ENCODE results near the gene CCDC69. TPM values are rescaled to one million over a fixed set of nuclear protein-coding genes. Genes with fewer than 3 reads are reported as not detected.
"Not testable (repeated sequence)": the region's sequence is repeated elsewhere in the genome, so short reads cannot be mapped to it uniquely, and the experiment has no call there.

Gene CCDC69
- total RNA-seq, 1 experiment from 2014 or later = 241 TPM

- Histone ChIP-seq H3K9me3 (ENCODE audit: low read length) (no peaks in the 10 kb centered on the region), H3K79me2 (ENCODE audit: low read length) (peaks cover 84% of the 10 kb centered on the region), H3K9me2 (replicated peaks; ENCODE audit: insufficient read depth, low read length) (no peaks in the 10 kb centered on the region), H3K4me1 (ENCODE audit: low read length) (peaks cover 47% of the 10 kb centered on the region), H4K20me1 (ENCODE audit: insufficient read depth, low read depth, low read length) (peaks cover 23% of the 10 kb centered on the region), H3K27ac (ENCODE audit: low read length) (peak overlapping the region; percentile 87; the same call in 1 of the 2 replicates), H3K4me3 (ENCODE audit: low read length) (no peak overlapping the region), H3K4me2 (ENCODE audit: low read depth, low read length, poor library complexity, severe bottlenecking) (no peak overlapping the region), H2AFZ (ENCODE audit: low read length) (no peak overlapping the region), H3K9ac (ENCODE audit: low read length) (no peak overlapping the region), H3K27me3 (ENCODE audit: low read length) (no peaks in the 10 kb centered on the region), H3K36me3 (ENCODE audit: insufficient read depth, low read length) (peaks cover 25% of the 10 kb centered on the region; the same call in 1 of the 2 replicates)
- no peak for DNase-seq
Observed at GRCh38 chr5:151258201-151258611, 34.3 kb upstream of the CCDC69 start.

DNA sequence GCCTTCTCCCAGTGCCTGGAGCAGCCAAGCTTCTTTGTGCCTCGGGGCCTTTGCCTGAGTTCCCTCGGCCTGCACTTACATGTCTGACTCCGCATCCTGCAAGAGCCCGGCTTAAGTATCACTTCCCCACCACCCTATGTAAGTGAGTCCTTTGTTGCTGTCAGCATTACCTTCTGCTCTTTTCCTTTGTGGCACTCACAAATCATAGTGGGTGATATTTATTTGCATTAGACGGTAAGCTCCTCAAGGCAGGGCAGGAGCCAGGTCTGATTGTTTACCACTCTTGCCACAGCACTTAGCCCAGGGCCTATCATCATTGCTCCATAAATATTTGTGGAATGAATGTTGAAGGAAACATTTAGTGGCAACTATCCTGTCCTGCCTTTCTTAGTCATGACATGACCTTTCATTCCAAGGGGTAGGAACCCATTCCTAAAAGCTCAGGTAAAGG is 33.9 kb upstream of the CCDC69 start:
- Histone ChIP-seq H2AFZ (ENCODE audit: low read length) (no peak overlapping the region), H3K4me1 (ENCODE audit: low read length) (peaks cover 47% of the 10 kb centered on the region), H3K79me2 (ENCODE audit: low read length) (peaks cover 84% of the 10 kb centered on the region), H3K27ac (ENCODE audit: low read length) (peak overlapping the region; percentile 87), H3K9me2 (replicated peaks; ENCODE audit: insufficient read depth, low read length) (no peaks in the 10 kb centered on the region), H3K4me3 (ENCODE audit: low read length) (no peak overlapping the region), H3K4me2 (ENCODE audit: low read depth, low read length, poor library complexity, severe bottlenecking) (peak overlapping the region; percentile 89), H3K9ac (ENCODE audit: low read length) (peak overlapping the region; percentile 5; the same call in 1 of the 2 replicates), H4K20me1 (ENCODE audit: insufficient read depth, low read depth, low read length) (peaks cover 24% of the 10 kb centered on the region), H3K36me3 (ENCODE audit: insufficient read depth, low read length) (peaks cover 24% of the 10 kb centered on the region; the same call in 1 of the 2 replicates), H3K9me3 (ENCODE audit: low read length) (no peaks in the 10 kb centered on the region), H3K27me3 (ENCODE audit: low read length) (no peaks in the 10 kb centered on the region)
- peak; percentile 62 for DNase-seq

- Histone ChIP-seq H3K9me2 (replicated peaks; ENCODE audit: insufficient read depth, low read length) (no peaks in the 10 kb centered on the region), H3K9ac (ENCODE audit: low read length) (peak overlapping the region; percentile 89), H3K9me3 (ENCODE audit: low read length) (no peaks in the 10 kb centered on the region), H4K20me1 (ENCODE audit: insufficient read depth, low read depth, low read length) (peaks cover 24% of the 10 kb centered on the region), H3K4me3 (ENCODE audit: low read length) (peak overlapping the region; percentile 83), H3K27ac (ENCODE audit: low read length) (peak overlapping the region; percentile 87), H3K4me1 (ENCODE audit: low read length) (peaks cover 64% of the 10 kb centered on the region), H3K36me3 (ENCODE audit: insufficient read depth, low read length) (peaks cover 10% of the 10 kb centered on the region; the same call in 1 of the 2 replicates), H3K79me2 (ENCODE audit: low read length) (peaks cover 73% of the 10 kb centered on the region), H3K27me3 (ENCODE audit: low read length) (no peaks in the 10 kb centered on the region), H2AFZ (ENCODE audit: low read length) (no peak overlapping the region), H3K4me2 (ENCODE audit: low read depth, low read length, poor library complexity, severe bottlenecking) (peak overlapping the region; percentile 89)
- DNase-seq = peak; percentile 91
Observed at GRCh38 chr5:151255621-151256286, 31.9 kb upstream of the CCDC69 start.

DNA sequence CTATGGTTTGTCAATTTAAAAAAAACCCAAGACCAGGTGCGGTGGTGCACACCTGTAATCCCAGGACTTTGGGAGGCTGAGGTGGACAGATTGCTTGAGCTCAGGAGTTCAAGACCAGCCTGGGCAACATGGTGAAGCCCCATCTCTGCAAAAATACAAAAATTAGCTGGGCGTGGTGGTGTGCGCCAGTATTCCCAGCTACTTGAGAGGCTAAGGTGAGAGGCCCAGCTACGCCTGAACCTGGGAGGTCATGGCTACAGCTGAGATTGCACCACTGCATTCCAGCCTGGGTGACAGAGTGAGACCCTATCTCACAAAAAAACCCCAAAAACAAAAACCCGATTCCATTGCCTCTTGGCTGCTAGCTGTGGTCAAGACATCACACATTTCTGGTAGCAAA is 31.1 kb upstream of the CCDC69 start:
- not testable (repeated sequence) for H3K9me3 ChIP-seq (ENCODE audit: low read length); DNase-seq; H3K9me2 ChIP-seq (replicated peaks; ENCODE audit: insufficient read depth, low read length); H3K27me3 ChIP-seq (ENCODE audit: low read length); H3K36me3 ChIP-seq (ENCODE audit: insufficient read depth, low read length); H2AFZ ChIP-seq (ENCODE audit: low read length)
- H3K4me3 ChIP-seq (ENCODE audit: low read length) = peak overlapping the region; percentile 83
- peak overlapping the region; percentile 89 for H3K4me2 ChIP-seq (ENCODE audit: low read depth, low read length, poor library complexity, severe bottlenecking)
- H3K9ac ChIP-seq (ENCODE audit: low read length) = peak overlapping the region; percentile 89
- H3K79me2 ChIP-seq (ENCODE audit: low read length) = peaks cover 70% of the 10 kb centered on the region
- peaks cover 65% of the 10 kb centered on the region for H3K4me1 ChIP-seq (ENCODE audit: low read length)
- H3K27ac ChIP-seq (ENCODE audit: low read length) = peak overlapping the region; percentile 87
- peaks cover 24% of the 10 kb centered on the region for H4K20me1 ChIP-seq (ENCODE audit: insufficient read depth, low read depth, low read length)

GRCh38 chr5:151254556-151254955 is 30.7 kb upstream of the CCDC69 start:
- Histone ChIP-seq H3K4me1 (ENCODE audit: low read length) (peaks cover 65% of the 10 kb centered on the region), H3K9me3 (ENCODE audit: low read length) (no peaks in the 10 kb centered on the region), H3K4me3 (ENCODE audit: low read length) (peak overlapping the region; percentile 83), H2AFZ (ENCODE audit: low read length) (no peak overlapping the region), H3K36me3 (ENCODE audit: insufficient read depth, low read length) (peaks cover 5% of the 10 kb centered on the region; the same call in 1 of the 2 replicates), H3K27me3 (ENCODE audit: low read length) (no peaks in the 10 kb centered on the region), H3K79me2 (ENCODE audit: low read length) (peaks cover 66% of the 10 kb centered on the region), H4K20me1 (ENCODE audit: insufficient read depth, low read depth, low read length) (peaks cover 22% of the 10 kb centered on the region), H3K27ac (ENCODE audit: low read length) (peak overlapping the region; percentile 87), H3K9me2 (replicated peaks; ENCODE audit: insufficient read depth, low read length) (no peaks in the 10 kb centered on the region), H3K4me2 (ENCODE audit: low read depth, low read length, poor library complexity, severe bottlenecking) (peak overlapping the region; percentile 89), H3K9ac (ENCODE audit: low read length) (peak overlapping the region; percentile 89)
- DNase-seq = no peak

DNA sequence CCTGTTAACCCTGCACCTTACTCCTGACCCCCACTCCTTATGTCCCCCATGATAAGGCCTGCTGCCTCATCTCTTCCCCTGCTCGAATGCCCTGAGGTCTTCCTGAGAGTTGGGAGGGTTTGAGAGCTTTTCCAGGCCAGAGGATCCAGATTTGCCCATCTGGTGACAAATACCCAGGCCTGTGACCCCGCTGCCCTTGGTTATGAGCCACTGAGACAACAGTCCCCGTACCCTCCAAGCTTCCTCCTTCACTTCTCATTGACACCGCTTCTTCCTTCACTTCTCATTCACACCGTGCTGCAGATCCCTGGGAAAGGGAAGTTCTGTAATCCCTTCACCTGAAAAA is 29.7 kb upstream of the CCDC69 start:
- Histone ChIP-seq H2AFZ (ENCODE audit: low read length) (no peak overlapping the region), H4K20me1 (ENCODE audit: insufficient read depth, low read depth, low read length) (peaks cover 14% of the 10 kb centered on the region), H3K27ac (ENCODE audit: low read length) (peak overlapping the region; percentile 87), H3K4me3 (ENCODE audit: low read length) (peak overlapping the region; percentile 83), H3K79me2 (ENCODE audit: low read length) (peaks cover 56% of the 10 kb centered on the region), H3K4me2 (ENCODE audit: low read depth, low read length, poor library complexity, severe bottlenecking) (peak overlapping the region; percentile 89), H3K36me3 (ENCODE audit: insufficient read depth, low read length) (no peaks in the 10 kb centered on the region; the same call in 1 of the 2 replicates), H3K4me1 (ENCODE audit: low read length) (peaks cover 65% of the 10 kb centered on the region), H3K27me3 (ENCODE audit: low read length) (no peaks in the 10 kb centered on the region), H3K9me2 (replicated peaks; ENCODE audit: insufficient read depth, low read length) (no peaks in the 10 kb centered on the region), H3K9me3 (ENCODE audit: low read length) (no peaks in the 10 kb centered on the region), H3K9ac (ENCODE audit: low read length) (peak overlapping the region; percentile 89)
- DNase-seq = peak; percentile 57

GRCh38 chr5:151252762-151253604 is 29.1 kb upstream of the CCDC69 start, which contains the start of gene GM2A:
Gene GM2A, plus strand, starts transcription at chr5:151253185. Its CDS starts 32 bp downstream, at chr5:151253217.
- Histone ChIP-seq H3K27me3 (ENCODE audit: low read length) (no peaks in the 10 kb centered on the region), H3K27ac (ENCODE audit: low read length) (peak within 1 kb of the TSS; percentile 87), H2AFZ (ENCODE audit: low read length) (peak within 1 kb of the TSS; percentile 76), H3K4me3 (ENCODE audit: low read length) (peak within 1 kb of the TSS; percentile 83), H3K79me2 (ENCODE audit: low read length) (peaks cover 50% of the 10 kb centered on the region), H3K9me2 (replicated peaks; ENCODE audit: insufficient read depth, low read length) (no peaks in the 10 kb centered on the region), H3K4me2 (ENCODE audit: low read depth, low read length, poor library complexity, severe bottlenecking) (peak within 1 kb of the TSS; percentile 89), H3K9me3 (ENCODE audit: low read length) (no peaks in the 10 kb centered on the region), H4K20me1 (ENCODE audit: insufficient read depth, low read depth, low read length) (peaks cover 12% of the 10 kb centered on the region), H3K36me3 (ENCODE audit: insufficient read depth, low read length) (no peaks in the 10 kb centered on the region; the same call in 1 of the 2 replicates), H3K9ac (ENCODE audit: low read length) (peak within 1 kb of the TSS; percentile 89), H3K4me1 (ENCODE audit: low read length) (peaks cover 62% of the 10 kb centered on the region)
- peak; percentile 100 for DNase-seq

GRCh38 chr5:151251621-151252020 is 27.7 kb upstream of the CCDC69 start:
- Histone ChIP-seq H3K4me1 (ENCODE audit: low read length) (peaks cover 48% of the 10 kb centered on the region), H3K79me2 (ENCODE audit: low read length) (peaks cover 36% of the 10 kb centered on the region), H3K4me2 (ENCODE audit: low read depth, low read length, poor library complexity, severe bottlenecking) (peak overlapping the region; percentile 85), H3K9me2 (replicated peaks; ENCODE audit: insufficient read depth, low read length) (no peaks in the 10 kb centered on the region), H2AFZ (ENCODE audit: low read length) (0 out of 2 replicates have a peak overlapping the region, but pooled peaks have one; percentile 76), H3K27me3 (ENCODE audit: low read length) (no peaks in the 10 kb centered on the region), H4K20me1 (ENCODE audit: insufficient read depth, low read depth, low read length) (peaks cover 10% of the 10 kb centered on the region), H3K36me3 (ENCODE audit: insufficient read depth, low read length) (no peaks in the 10 kb centered on the region; the same call in 1 of the 2 replicates), H3K4me3 (ENCODE audit: low read length) (peak overlapping the region; percentile 60; the same call in 1 of the 2 replicates), H3K9ac (ENCODE audit: low read length) (peak overlapping the region; percentile 60), H3K9me3 (ENCODE audit: low read length) (no peaks in the 10 kb centered on the region), H3K27ac (ENCODE audit: low read length) (no peak overlapping the region)
- DNase-seq = no peak

All from Karpas-422 (cell line).